K562 (cell line): ENCODE measurements around the gene BORCS8. TPM values are rescaled to one million over a fixed set of nuclear protein-coding genes. Genes with fewer than 3 reads are reported as not detected.

ENCODE experiments used
- ATF7 ChIP-seq: fragments of 450-650 bp; IDR thresholded peaks from 2 replicates; pipeline ENCODE4 v1.7.1; 2014; ENCODE audit warnings: mild to moderate bottlenecking, moderate library complexity
- BRCA1 ChIP-seq, 2 experiments: fragments of 450-650 bp in 1 of 2; sonication (generic) in 1 of 2; formaldehyde crosslinking in 1 of 2; IDR thresholded peaks; 2 replicates each; pipeline versions ENCODE4 v1.5.0 to v1.6.1; 2017 to 2020; ENCODE audit warnings: mild to moderate bottlenecking in 1 of 2, missing genetic modification reagents in 1 of 2
- CBX1 ChIP-seq: sonication (generic); IDR thresholded peaks from 2 replicates; pipeline ENCODE4 v1.6.1; 2016; ENCODE audit warnings: antibody characterized with exemption, low read depth, mild to moderate bottlenecking
- ESRRB ChIP-seq: fragments of 250-450 bp; sonication (Bioruptor Pico); IDR thresholded peaks from 2 replicates; pipeline ENCODE4 v1.5.0; 2020; ENCODE audit warnings: mild to moderate bottlenecking, moderate library complexity, borderline replicate concordance
- FOSL1 ChIP-seq: fragments of 200-800 bp; sonication (Bioruptor generic); conservative IDR thresholded peaks from 2 replicates; pipeline ENCODE4 v1.6.1; 2016; ENCODE audit warnings: missing genetic modification characterization, missing compliant biosample characterization
- FOXK1 ChIP-seq: sonication (generic); formaldehyde crosslinking; IDR thresholded peaks from 2 replicates; pipeline ENCODE4 v1.8.0; 2022; ENCODE audit warnings: missing genetic modification reagents, mild to moderate bottlenecking, borderline replicate concordance
- HDAC6 ChIP-seq: IDR thresholded peaks from 2 replicates; pipeline ENCODE4 v1.6.1; 2012; ENCODE audit warnings: low read depth, mild to moderate bottlenecking, control low read depth, inconsistent platforms, low read length, moderate library complexity
- MBD1 ChIP-seq: fragments of 250-450 bp; sonication (Bioruptor Pico); IDR thresholded peaks from 2 replicates; pipeline ENCODE4 v1.8.0; 2022; ENCODE audit warnings: inconsistent platforms
- MYC ChIP-seq, 2 experiments: fragments of 250-450 bp in 1 of 2; sonication (Bioruptor Pico) in 1 of 2; IDR thresholded peaks; 2 replicates each; pipeline versions ENCODE4 v1.5.1 to v1.6.1; 2012 to 2021; ENCODE audit warnings: low read depth in 2 of 2, borderline replicate concordance in 1 of 2, improper control_type of control experiment in 1 of 2, low read length in 1 of 2, mild to moderate bottlenecking in 1 of 2, moderate library complexity in 1 of 2
- NKRF ChIP-seq: fragments of 450-650 bp; IDR thresholded peaks from 2 replicates; pipeline ENCODE4 v1.6.1; 2016; ENCODE audit warnings: borderline replicate concordance
- NONO ChIP-seq, 2 experiments: fragments of 200-400 bp in 1 of 2; fragments of 450-650 bp in 1 of 2; formaldehyde crosslinking in 1 of 2; IDR thresholded peaks; 2 replicates each; pipeline ENCODE4 v1.6.1; 2017; ENCODE audit warnings: low read depth in 2 of 2, mild to moderate bottlenecking in 2 of 2, moderate library complexity in 2 of 2, low read length in 1 of 2
- PHF20 ChIP-seq: fragments of 450-650 bp; IDR thresholded peaks from 2 replicates; pipeline ENCODE4 v1.6.1; 2018; ENCODE audit not compliant: partially characterized antibody
- RBM17 ChIP-seq: fragments of 200-400 bp; formaldehyde crosslinking; IDR thresholded peaks from 2 replicates; pipeline ENCODE4 v1.6.1; 2017; ENCODE audit warnings: low read depth, mild to moderate bottlenecking, low read length, borderline replicate concordance
- RFX1 ChIP-seq: fragments of 450-650 bp; IDR thresholded peaks from 2 replicates; pipeline ENCODE4 v1.6.1; 2016; ENCODE audit warnings: mild to moderate bottlenecking, moderate library complexity
- SNAPC5 ChIP-seq: fragments of 250-450 bp; sonication (Bioruptor Pico); IDR thresholded peaks from 2 replicates; pipeline ENCODE4 v1.8.0; 2021; ENCODE audit warnings: moderate library complexity, mild to moderate bottlenecking, inconsistent platforms
- TFE3 ChIP-seq: fragments of 450-650 bp; formaldehyde crosslinking; IDR thresholded peaks from 2 replicates; pipeline ENCODE4 v1.4.0; 2020; ENCODE audit warnings: mild to moderate bottlenecking, mixed read lengths
- U2AF2 ChIP-seq: fragments of 200-400 bp; formaldehyde crosslinking; optimal IDR thresholded peaks from 2 replicates; pipeline ENCODE3; 2017; ENCODE audit warnings: low read depth, mild to moderate bottlenecking, low read length
- ZBTB33 ChIP-seq: sonication (generic); formaldehyde crosslinking; IDR thresholded peaks from 2 replicates; pipeline ENCODE4 v1.8.1; 2023; ENCODE audit warnings: mild to moderate bottlenecking, missing genetic modification reagents
- ZFP1 ChIP-seq: fragments of 450-650 bp; formaldehyde crosslinking; IDR thresholded peaks from 2 replicates; pipeline ENCODE4 v1.4.0; 2020; ENCODE audit warnings: mild to moderate bottlenecking, mixed read lengths
- ZNF224 ChIP-seq: sonication (generic); formaldehyde crosslinking; IDR thresholded peaks from 2 replicates; pipeline ENCODE4 v1.8.0; 2022; ENCODE audit warnings: mild to moderate bottlenecking, missing genetic modification reagents
- ZNF431 ChIP-seq: sonication (generic); formaldehyde crosslinking; IDR thresholded peaks from 2 replicates; pipeline ENCODE4 v1.8.0; 2022; ENCODE audit warnings: mild to moderate bottlenecking, missing genetic modification reagents
- polyA plus RNA-seq, 8 experiments: library from polyadenylated mRNA; depleted of rRNA in 4 of 8; stranded (reverse) in 5 of 8; unstranded in 3 of 8; fragments of >200 nt; fragmentation: Nextera tagmentation in 2 of 8; fragmentation: Illumina TruSeq in 1 of 8; extraction: Ambion mirVana in 2 of 8; extraction: Trizol in 1 of 8; gene quantifications; 2 replicates each; pipeline versions ENCODE4 v1.2.1 to v1.2.3, GENCODE V29; 2011 to 2014; ENCODE audit warnings: inconsistent platforms in 1 of 8, missing spikeins in 1 of 8
- total RNA-seq, 7 experiments: library from RNA; depleted of rRNA in 6 of 7; stranded (reverse); fragments of >200 nt in 6 of 7; fragmentation: Illumina TruSeq in 2 of 7; extraction: Trizol in 2 of 7; gene quantifications; 2 replicates each; pipeline versions ENCODE4 v1.2.1 to v1.2.3, GENCODE V29; 2011 to 2021; ENCODE audit warnings: low replicate concordance in 1 of 7

Gene BORCS8
- total and polyA plus RNA-seq, 9 of the 15 experiments (the other 6 are each of a cell fraction or from before 2014, with no cell fraction given), result 4.6 to 33.6 (median 16.3) TPM

- TF ChIP-seq ZBTB33 (CRISPR knock-in tag) (no peak), MYC (IDR thresholded peaks at IDR 0.05; ENCODE audit: low read depth, low read length) (peak; percentile 69), MYC (CRISPR knock-in tag; IDR thresholded peaks at IDR 0.05; ENCODE audit: borderline replicate concordance, low read depth) (no peak), RFX1 (no peak), PHF20 (no peak), FOSL1 (tag) (no peak), HDAC6 (no peak), ZNF224 (CRISPR knock-in tag) (no peak), ATF7 (peak; percentile 55; the same call in 1 of the 2 replicates), BRCA1 (IDR thresholded peaks at IDR 0.05) (no peak), BRCA1 (CRISPR knock-in tag; IDR thresholded peaks at IDR 0.05) (no peak), ESRRB (CRISPR knock-in tag) (no peak), FOXK1 (no peak), MBD1 (no peak), NONO (IDR thresholded peaks at IDR 0.05; ENCODE audit: low read depth in 2 of 2, low read length in 1 of 2) (0 out of 4 replicates have a peak, but pooled peaks of 1 of the 2 experiments have one; percentile 24), RBM17 (no peak), TFE3 (CRISPR knock-in tag) (no peak), NKRF (peak; percentile 50; the same call in 1 of the 2 replicates), CBX1 (no peak), U2AF2 (no peak), SNAPC5 (CRISPR knock-in tag) (no peak), ZFP1 (no peak), ZNF431 (CRISPR knock-in tag) (no peak)
Measured at GRCh38 chr19:19134687-19135158, 57.2 kb downstream of the BORCS8 start (continued).
